Ishikawa (cell line): ENCODE data around the gene SLC16A8.

Source experiments
- EGR1 ChIP-seq: IDR thresholded peaks from 2 replicates; pipeline ENCODE4 v1.6.1; 2012
- EP300 ChIP-seq: IDR thresholded peaks from 2 replicates; pipeline ENCODE4 v1.6.1; 2012; ENCODE audit warnings: borderline replicate concordance
- RAD21 ChIP-seq: IDR thresholded peaks from 2 replicates; pipeline ENCODE4 v1.6.1; 2012; ENCODE audit warnings: low read depth
- TAF1 ChIP-seq: IDR thresholded peaks from 2 replicates; pipeline ENCODE4 v1.6.1; 2012; ENCODE audit warnings: low read depth, mild to moderate bottlenecking
- TF ChIP-seq, protein P1 (sequence below): IDR thresholded peaks from 2 replicates; pipeline ENCODE4 v1.6.1; 2012
- TF ChIP-seq, protein P2 (sequence below): IDR thresholded peaks from 2 replicates; pipeline ENCODE4 v1.6.1; 2012
- TF ChIP-seq, protein P3 (sequence below): IDR thresholded peaks from 2 replicates; pipeline ENCODE4 v1.6.1; 2012; ENCODE audit warnings: low read depth, mild to moderate bottlenecking

DNA sequence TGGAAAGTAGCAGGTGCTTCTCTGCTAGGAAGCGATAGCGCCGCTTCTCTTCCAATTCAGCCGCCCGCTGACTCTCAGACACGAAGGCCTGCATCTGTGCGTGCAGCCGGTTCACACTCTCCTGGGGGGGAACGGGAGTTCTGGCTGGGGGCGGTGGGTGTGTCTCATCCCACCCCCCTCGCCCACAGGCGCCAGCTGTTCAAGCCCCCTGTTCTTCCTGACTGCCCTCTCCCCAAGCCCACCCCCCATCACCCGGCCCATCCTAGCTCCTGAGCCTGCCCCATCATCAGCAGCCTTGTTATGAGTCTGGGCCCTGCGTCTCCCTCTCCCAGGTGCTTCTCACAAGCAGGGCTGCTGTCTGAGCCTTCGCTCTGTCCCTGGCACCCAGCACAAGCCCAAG, 13.1 kb upstream of the SLC16A8 start:
- TF ChIP-seq, protein P1, sequence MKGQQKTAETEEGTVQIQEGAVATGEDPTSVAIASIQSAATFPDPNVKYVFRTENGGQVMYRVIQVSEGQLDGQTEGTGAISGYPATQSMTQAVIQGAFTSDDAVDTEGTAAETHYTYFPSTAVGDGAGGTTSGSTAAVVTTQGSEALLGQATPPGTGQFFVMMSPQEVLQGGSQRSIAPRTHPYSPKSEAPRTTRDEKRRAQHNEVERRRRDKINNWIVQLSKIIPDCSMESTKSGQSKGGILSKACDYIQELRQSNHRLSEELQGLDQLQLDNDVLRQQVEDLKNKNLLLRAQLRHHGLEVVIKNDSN = no peak
- TF ChIP-seq, protein P2, sequence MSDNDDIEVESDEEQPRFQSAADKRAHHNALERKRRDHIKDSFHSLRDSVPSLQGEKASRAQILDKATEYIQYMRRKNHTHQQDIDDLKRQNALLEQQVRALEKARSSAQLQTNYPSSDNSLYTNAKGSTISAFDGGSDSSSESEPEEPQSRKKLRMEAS = no peak
- TF ChIP-seq, protein P3, sequence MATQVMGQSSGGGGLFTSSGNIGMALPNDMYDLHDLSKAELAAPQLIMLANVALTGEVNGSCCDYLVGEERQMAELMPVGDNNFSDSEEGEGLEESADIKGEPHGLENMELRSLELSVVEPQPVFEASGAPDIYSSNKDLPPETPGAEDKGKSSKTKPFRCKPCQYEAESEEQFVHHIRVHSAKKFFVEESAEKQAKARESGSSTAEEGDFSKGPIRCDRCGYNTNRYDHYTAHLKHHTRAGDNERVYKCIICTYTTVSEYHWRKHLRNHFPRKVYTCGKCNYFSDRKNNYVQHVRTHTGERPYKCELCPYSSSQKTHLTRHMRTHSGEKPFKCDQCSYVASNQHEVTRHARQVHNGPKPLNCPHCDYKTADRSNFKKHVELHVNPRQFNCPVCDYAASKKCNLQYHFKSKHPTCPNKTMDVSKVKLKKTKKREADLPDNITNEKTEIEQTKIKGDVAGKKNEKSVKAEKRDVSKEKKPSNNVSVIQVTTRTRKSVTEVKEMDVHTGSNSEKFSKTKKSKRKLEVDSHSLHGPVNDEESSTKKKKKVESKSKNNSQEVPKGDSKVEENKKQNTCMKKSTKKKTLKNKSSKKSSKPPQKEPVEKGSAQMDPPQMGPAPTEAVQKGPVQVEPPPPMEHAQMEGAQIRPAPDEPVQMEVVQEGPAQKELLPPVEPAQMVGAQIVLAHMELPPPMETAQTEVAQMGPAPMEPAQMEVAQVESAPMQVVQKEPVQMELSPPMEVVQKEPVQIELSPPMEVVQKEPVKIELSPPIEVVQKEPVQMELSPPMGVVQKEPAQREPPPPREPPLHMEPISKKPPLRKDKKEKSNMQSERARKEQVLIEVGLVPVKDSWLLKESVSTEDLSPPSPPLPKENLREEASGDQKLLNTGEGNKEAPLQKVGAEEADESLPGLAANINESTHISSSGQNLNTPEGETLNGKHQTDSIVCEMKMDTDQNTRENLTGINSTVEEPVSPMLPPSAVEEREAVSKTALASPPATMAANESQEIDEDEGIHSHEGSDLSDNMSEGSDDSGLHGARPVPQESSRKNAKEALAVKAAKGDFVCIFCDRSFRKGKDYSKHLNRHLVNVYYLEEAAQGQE = no peak
- no peak for TF ChIP-seq TAF1
- no peak for TF ChIP-seq EGR1
- no peak for TF ChIP-seq RAD21
- TF ChIP-seq EP300 = no peak
